Measurements from ENCODE around the gene NHEJ1.

DNA sequence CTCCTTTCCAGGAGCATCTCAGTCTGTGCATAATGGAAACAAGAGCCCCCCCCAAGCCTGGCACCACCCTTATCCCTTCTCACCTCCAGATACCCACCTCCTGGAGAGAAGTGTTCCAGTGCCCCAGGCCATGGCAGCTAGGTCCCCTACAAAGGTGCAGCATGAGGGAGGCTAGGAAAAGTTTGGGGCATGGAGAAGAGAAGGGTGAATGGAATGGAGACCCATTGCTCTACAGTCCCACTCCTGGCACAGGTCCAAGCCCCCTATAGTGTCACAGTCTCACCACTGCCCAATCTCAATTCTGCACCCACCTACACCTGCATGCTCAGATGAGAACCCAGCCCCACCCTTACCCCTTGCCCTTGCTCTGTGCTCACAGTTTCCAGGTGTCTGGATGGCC is 8.3 kb upstream of the NHEJ1 start:
- TF ChIP-seq, protein P1, sequence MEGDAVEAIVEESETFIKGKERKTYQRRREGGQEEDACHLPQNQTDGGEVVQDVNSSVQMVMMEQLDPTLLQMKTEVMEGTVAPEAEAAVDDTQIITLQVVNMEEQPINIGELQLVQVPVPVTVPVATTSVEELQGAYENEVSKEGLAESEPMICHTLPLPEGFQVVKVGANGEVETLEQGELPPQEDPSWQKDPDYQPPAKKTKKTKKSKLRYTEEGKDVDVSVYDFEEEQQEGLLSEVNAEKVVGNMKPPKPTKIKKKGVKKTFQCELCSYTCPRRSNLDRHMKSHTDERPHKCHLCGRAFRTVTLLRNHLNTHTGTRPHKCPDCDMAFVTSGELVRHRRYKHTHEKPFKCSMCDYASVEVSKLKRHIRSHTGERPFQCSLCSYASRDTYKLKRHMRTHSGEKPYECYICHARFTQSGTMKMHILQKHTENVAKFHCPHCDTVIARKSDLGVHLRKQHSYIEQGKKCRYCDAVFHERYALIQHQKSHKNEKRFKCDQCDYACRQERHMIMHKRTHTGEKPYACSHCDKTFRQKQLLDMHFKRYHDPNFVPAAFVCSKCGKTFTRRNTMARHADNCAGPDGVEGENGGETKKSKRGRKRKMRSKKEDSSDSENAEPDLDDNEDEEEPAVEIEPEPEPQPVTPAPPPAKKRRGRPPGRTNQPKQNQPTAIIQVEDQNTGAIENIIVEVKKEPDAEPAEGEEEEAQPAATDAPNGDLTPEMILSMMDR (IDR thresholded peaks at IDR 0.05), result no peak
- no peak for TF ChIP-seq NR3C1 (CRISPR knock-in tag; conservative IDR thresholded peaks at IDR 0.05; ENCODE audit: low read depth)
